Subcutaneous abdominal adipose tissue (tissue), 5 donors: Measurements from ENCODE around the gene STAT4.
A peak's percentile ranks its signal among the peaks of the same experiment; 100 is the strongest.

Source experiments
- H3K27ac ChIP-seq: one replicate; pipeline ENCODE4 v1.7.0; 2013; ENCODE audit warnings: low read depth, mild to moderate bottlenecking, inconsistent platforms, low read length, moderate library complexity
- H3K27me3 ChIP-seq, 5 donors: one replicate each; pipeline ENCODE4 v1.7.0; 2013; ENCODE audit warnings: low read length in 5 of 5, inconsistent platforms in 1 of 5; ENCODE audit not compliant: control insufficient read depth in 5 of 5, insufficient read depth in 4 of 5
- H3K36me3 ChIP-seq, 5 donors: one replicate each; pipeline ENCODE4 v1.7.0; 2013; ENCODE audit warnings: low read length in 5 of 5; ENCODE audit not compliant: control insufficient read depth in 5 of 5, insufficient read depth in 5 of 5
- H3K4me1 ChIP-seq, 5 donors: one replicate each; pipeline ENCODE4 v1.7.0; 2013; ENCODE audit warnings: low read length in 5 of 5, mild to moderate bottlenecking in 3 of 5, moderate library complexity in 1 of 5; ENCODE audit not compliant: control insufficient read depth in 5 of 5, insufficient read depth in 5 of 5
- H3K4me3 ChIP-seq, 5 donors: one replicate each; pipeline ENCODE4 v1.7.0; 2013; ENCODE audit warnings: low read length in 5 of 5, low read depth in 1 of 5
- H3K9ac ChIP-seq, 5 donors: one replicate each; pipeline ENCODE4 v1.7.0; 2013; ENCODE audit warnings: low read length in 5 of 5, mild to moderate bottlenecking in 4 of 5, moderate library complexity in 3 of 5
- H3K9me3 ChIP-seq, 5 donors: one replicate each; pipeline ENCODE4 v1.7.0; 2013; ENCODE audit warnings: low read length in 5 of 5; ENCODE audit not compliant: control insufficient read depth in 5 of 5
- donor health status: healthy.
- donor health status: healthy.
- donor health status: healthy.
- donor health status: healthy.
- donor health status: healthy.

The STAT4 gene, protein sequence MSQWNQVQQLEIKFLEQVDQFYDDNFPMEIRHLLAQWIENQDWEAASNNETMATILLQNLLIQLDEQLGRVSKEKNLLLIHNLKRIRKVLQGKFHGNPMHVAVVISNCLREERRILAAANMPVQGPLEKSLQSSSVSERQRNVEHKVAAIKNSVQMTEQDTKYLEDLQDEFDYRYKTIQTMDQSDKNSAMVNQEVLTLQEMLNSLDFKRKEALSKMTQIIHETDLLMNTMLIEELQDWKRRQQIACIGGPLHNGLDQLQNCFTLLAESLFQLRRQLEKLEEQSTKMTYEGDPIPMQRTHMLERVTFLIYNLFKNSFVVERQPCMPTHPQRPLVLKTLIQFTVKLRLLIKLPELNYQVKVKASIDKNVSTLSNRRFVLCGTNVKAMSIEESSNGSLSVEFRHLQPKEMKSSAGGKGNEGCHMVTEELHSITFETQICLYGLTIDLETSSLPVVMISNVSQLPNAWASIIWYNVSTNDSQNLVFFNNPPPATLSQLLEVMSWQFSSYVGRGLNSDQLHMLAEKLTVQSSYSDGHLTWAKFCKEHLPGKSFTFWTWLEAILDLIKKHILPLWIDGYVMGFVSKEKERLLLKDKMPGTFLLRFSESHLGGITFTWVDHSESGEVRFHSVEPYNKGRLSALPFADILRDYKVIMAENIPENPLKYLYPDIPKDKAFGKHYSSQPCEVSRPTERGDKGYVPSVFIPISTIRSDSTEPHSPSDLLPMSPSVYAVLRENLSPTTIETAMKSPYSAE

DNA sequence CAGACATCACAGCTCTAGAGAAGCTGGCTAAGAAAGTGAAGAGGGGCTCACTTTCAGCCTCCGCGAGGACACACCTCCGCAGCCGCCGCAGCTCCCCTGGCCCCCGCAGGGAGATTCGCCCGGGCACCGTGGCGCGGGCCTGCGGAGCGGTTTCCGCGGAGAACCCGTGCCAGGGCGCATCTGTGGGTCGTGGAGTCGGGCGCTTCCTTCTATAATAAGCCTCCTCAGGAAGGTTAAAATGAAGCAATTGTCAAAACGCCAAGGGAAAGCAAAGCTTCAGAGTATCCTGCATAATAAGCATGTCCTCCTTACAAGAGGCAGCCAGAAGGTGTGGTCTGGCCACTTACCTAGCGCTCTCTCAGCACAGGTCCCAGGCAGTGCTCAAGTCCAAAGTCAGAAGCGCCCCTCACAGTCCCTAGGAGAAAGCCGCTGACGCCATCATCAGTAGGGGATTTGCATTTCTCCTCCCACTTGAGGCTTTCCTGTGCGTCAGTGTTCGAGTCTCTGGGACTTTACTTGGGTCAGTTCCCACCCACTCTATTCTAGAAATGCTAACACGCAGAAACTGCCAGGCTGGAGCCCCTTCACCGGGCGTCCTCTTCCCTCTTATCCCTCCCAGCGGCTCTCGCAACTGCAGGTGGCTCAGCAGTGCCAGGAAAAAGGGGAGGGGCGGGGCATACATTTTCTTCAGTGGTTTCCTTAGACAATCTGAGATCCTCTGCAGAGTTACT, at the start of gene STAT4:
TSS of gene STAT4 (minus strand) at position 395 of the 731 bp plus-strand sequence. CDS start 2,791 bp downstream, outside the sequence.
- Histone ChIP-seq H3K4me1 (peaks cover 2 to 14% (median 12%) of the 10 kb centered on the region in 5 donors), H3K27me3 (peaks cover 0 to 3% (median 0%) of the 10 kb centered on the region in 5 donors), H3K9me3 (no peaks in the 10 kb centered on the region), H3K27ac (no peak within 1 kb of the TSS), H3K36me3 (no peaks in the 10 kb centered on the region), H3K9ac (peak within 1 kb of the TSS in 3 of 5 donors; percentile 64 to 71 (median 67)), H3K4me3 (peak within 1 kb of the TSS; percentile 72 to 90 (median 79))

DNA sequence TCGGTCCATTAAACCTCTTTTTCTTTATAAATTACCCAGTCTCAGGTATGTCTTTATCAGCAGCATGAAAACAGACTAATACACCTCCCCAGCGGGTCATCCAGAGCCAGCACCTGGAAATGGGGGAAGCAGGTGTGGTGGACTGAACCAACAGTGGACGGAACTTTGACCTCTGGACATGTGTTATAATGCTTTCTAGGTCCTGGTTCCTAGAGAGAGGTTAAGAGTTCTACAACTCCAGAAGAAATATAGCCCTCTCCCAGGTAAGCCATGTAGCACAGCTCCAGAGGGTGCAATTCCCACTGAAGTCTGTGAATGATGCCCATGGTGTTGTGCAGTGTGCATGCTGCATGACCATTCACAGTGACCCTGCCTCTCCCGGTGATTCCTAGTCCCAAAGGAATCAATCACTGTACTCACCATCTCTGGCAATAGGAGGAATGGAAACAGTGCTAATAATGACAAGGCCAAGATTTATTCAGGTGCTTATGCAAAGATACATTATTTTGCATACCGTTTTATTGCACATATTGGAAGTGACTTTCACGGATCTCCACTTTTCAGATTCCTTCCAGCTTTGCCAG, 49.2 kb upstream of the STAT4 start:
- H3K27me3 ChIP-seq: no peaks in the 10 kb centered on the region
- peaks cover 0 to 11% (median 0%) of the 10 kb centered on the region in 5 donors for H3K4me1 ChIP-seq
- H3K9me3 ChIP-seq: peaks cover 0 to 4% (median 3%) of the 10 kb centered on the region in 5 donors
- no peak overlapping the region for H3K4me3 ChIP-seq
- no peak overlapping the region for H3K27ac ChIP-seq
- H3K36me3 ChIP-seq: no peaks in the 10 kb centered on the region
- H3K9ac ChIP-seq: no peak overlapping the region

DNA sequence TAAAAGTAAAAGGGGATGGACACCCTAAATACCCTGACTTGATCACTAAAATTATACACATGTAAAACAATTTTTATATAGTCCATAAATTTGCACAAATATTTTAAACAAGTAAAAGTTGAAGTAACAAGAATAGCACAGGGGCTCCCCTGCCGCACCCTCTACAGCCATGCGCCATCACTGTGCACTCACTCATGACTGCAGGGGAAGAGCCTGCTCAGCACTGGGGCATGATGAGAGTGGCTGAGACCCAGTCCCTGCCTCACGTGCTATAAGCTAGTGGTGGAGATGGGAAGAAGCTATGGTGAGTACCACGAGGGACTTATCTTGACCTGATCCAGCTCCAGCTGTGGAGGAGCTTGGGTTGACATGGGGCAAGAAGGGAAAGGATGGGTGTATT, 47.5 kb upstream of the STAT4 start:
- H3K27me3 ChIP-seq: no peaks in the 10 kb centered on the region

DNA sequence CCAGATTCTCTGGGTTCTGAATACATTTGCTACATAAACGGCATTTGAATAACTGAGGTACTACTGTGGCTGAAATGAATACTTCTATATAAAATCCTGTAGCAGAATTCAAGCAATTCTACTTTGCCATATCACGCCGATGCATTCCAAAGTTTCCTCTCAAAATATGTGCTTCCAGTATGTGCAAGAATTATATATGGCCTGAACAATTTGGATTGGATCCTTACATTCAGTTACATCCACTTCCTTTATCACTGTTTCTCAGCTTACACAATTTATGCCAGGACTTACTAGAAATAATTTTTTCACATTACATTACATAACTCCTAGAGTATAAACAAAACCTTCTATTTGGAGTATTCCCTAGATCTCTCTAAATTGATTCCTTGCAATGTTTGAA, 46.3 kb upstream of the STAT4 start:
- Histone ChIP-seq H3K4me1 (peaks cover 0 to 2% (median 0%) of the 10 kb centered on the region in 5 donors), H3K36me3 (no peaks in the 10 kb centered on the region), H3K27ac (no peak overlapping the region), H3K4me3 (no peak overlapping the region), H3K9me3 (no peaks in the 10 kb centered on the region), H3K9ac (no peak overlapping the region), H3K27me3 (no peaks in the 10 kb centered on the region)

More for the DNA sequence above, 47.5 kb upstream of the STAT4 start:
- H3K4me3 ChIP-seq: no peak overlapping the region
- H3K27ac ChIP-seq: no peak overlapping the region
- peaks cover 0 to 11% (median 0%) of the 10 kb centered on the region in 5 donors for H3K4me1 ChIP-seq
- no peak overlapping the region for H3K9ac ChIP-seq
- H3K9me3 ChIP-seq: peaks cover 0 to 4% (median 3%) of the 10 kb centered on the region in 5 donors
- no peaks in the 10 kb centered on the region for H3K36me3 ChIP-seq

DNA sequence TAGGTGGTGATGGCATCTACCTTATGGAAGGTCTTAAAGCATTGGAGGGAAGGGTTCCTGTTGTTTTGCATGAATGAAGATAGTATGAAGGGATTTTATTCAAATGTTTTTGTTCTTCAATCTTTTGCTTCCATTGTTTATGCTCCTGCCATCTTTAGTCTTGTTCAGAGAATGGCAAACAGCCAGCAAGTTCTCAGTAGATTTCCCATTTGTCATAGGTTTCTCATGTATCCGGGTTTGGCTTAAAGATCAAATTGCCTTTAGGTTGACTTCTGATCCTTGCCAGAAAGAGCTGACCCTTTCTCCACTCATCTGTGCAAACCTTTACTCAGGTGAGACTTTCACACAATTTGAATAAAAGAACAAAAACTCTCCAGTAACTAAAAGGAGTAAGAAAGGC, 44.2 kb upstream of the STAT4 start:
- H3K36me3 ChIP-seq: no peaks in the 10 kb centered on the region
- no peaks in the 10 kb centered on the region for H3K27me3 ChIP-seq
- H3K27ac ChIP-seq: no peak overlapping the region
- no peak overlapping the region for H3K4me3 ChIP-seq
- no peak overlapping the region for H3K9ac ChIP-seq
- H3K9me3 ChIP-seq: peaks cover 0 to 5% (median 0%) of the 10 kb centered on the region in 5 donors
- H3K4me1 ChIP-seq: no peaks in the 10 kb centered on the region

DNA sequence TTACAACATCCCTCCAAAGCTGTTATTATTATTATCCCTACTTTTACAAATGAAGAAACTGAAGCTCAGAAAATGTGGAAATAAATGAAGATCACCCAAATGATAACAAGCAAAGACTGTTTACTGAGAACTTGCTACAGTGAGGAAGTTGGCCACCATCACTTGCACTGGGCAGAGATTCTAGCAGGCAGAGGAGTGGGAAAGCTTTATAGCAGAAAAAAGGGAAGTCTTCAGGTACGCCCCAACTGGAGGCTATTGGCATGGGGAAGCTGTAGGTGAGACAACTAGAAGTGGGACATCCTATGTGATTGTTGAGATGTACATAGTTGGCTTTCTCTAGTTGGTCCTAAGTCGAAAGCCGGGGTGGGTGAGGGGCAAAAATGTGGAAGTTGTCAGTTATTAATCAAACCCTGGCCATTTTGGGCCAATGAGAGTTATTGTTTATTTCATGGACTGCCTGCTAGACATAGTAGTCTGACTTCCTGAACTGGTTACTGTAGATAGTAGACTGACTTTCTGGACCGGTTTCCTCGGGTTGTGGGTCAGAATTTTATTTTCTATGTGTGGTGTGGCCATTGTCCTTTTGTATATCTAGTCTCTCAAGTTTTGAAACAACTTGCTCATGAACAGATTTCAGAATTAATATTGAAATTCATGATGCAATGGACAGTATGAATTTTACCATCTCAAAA, 40.2 kb upstream of the STAT4 start:
- H3K36me3 ChIP-seq: no peaks in the 10 kb centered on the region
- no peak overlapping the region for H3K27ac ChIP-seq
- no peaks in the 10 kb centered on the region for H3K4me1 ChIP-seq
- no peaks in the 10 kb centered on the region for H3K27me3 ChIP-seq
- no peak overlapping the region for H3K9ac ChIP-seq
- H3K4me3 ChIP-seq: no peak overlapping the region
- H3K9me3 ChIP-seq: peaks cover 0 to 5% (median 0%) of the 10 kb centered on the region in 5 donors

DNA sequence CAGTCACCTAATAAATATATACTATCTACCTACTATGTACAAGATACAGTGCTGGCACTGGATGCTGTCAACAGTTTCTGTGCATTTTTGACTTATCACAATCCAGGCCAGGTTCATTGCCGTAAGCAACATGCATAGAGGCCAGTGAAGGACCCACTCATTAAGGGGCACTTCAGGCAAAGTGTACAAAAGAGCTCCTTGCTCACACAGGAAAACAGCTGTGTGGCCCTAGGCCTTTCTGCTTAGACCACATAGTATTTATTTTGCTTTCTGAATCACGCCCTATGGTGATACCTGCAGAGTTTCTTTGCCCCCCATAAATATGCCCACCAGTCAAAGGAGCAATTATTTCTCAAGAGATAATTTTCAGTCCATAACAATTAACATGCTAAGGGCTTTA, 39.6 kb upstream of the STAT4 start:
- no peak overlapping the region for H3K9ac ChIP-seq
- H3K27me3 ChIP-seq: no peaks in the 10 kb centered on the region
- H3K9me3 ChIP-seq: peaks cover 0 to 5% (median 0%) of the 10 kb centered on the region in 5 donors
- no peaks in the 10 kb centered on the region for H3K36me3 ChIP-seq
- H3K4me3 ChIP-seq: no peak overlapping the region
- H3K27ac ChIP-seq: no peak overlapping the region
- no peaks in the 10 kb centered on the region for H3K4me1 ChIP-seq

DNA sequence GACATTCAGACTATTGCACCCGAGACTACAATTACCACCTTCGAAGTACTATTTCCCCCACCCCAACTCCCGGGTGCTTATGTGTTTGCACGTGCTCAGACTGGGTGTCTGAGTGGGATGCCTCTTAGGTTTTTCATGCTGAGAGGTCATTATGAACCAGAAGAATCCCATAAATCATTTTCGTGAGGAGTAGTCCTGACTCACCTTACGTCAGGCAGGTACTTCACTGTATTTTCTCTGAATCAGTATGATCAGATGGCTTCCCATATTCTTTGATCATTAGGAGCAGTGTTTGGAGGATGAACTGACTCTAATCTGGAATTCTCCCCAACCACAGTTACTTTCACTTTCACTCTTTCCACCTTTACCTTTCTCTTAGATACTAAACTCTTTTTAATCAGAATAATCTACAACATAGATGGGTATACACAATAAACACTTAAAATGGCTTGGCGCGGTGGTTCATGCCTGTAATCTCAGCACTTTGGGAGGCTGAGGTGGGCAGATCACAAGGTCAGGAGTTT, 38.4 kb upstream of the STAT4 start:
- H3K4me3 ChIP-seq: no peak overlapping the region
- peaks cover 0 to 5% (median 0%) of the 10 kb centered on the region in 5 donors for H3K9me3 ChIP-seq
- H3K27me3 ChIP-seq: no peaks in the 10 kb centered on the region
- no peaks in the 10 kb centered on the region for H3K4me1 ChIP-seq
- H3K36me3 ChIP-seq: no peaks in the 10 kb centered on the region
- H3K9ac ChIP-seq: no peak overlapping the region
- no peak overlapping the region for H3K27ac ChIP-seq

DNA sequence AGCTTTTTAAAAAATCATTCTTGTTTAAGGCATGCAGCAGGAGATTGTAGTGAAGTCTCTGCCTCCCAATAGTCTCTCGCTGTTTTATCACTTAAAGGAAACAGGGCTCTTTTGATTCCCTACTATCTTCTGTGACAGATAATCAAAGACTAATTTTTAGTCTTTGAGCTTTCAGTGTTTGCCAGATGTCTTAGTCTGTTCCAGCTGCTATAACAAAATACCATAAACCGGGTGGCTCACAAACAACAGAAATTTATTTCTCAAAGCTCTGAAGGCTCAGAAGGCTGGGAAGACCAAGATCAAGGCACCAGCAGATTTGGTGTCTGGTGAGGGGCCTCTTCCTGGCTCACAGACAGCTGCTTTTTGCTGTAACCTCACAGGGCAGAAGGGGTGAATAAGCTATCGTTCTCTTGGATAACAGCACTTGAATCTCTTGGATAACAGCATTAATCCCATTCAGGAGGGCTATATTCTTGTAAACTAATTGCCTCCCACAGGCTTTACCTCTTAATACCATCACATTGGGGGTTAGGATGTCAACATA, 37.8 kb upstream of the STAT4 start:
- peaks cover 0 to 5% (median 0%) of the 10 kb centered on the region in 5 donors for H3K9me3 ChIP-seq
- H3K4me1 ChIP-seq: no peaks in the 10 kb centered on the region
- no peak overlapping the region for H3K4me3 ChIP-seq
- H3K27me3 ChIP-seq: no peaks in the 10 kb centered on the region
- no peak overlapping the region for H3K9ac ChIP-seq
- no peaks in the 10 kb centered on the region for H3K36me3 ChIP-seq
- H3K27ac ChIP-seq: no peak overlapping the region
